Measurements from ENCODE around the gene PRKD2. TPM values are rescaled to one million over a fixed set of nuclear protein-coding genes. Genes with fewer than 3 reads are reported as not detected.

PRKD2 gene
- total RNA-seq, 4 donors from 2014 or later: 21.0 to 36.1 (median 30.2) TPM

DNA sequence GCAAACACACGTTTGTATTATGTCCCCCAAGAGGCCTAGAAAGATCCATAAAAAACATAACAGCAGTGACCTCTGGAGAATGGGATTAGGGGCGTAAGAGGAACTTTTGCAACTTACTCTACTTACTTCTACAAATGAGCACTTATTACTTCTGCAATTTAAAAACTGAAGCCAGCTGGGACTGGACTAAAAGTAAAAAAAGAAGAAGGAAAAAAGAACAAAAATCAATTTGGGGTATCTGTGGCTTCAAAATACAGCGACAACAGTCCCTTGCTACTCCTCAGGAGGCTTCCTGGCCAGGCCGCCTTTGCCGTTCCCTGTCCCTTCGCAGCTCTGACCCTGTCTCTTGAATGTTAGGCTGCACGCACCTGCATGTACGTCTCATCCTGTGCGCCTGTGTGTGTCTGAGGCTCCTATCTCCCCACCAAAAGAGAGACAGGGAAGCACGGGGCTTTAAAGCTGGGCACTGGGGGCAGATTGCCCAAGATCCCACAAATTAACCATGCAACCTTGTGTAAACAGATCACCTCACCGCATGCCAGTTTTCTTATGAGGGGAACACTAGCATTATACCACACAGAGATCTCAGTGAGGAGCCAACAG, 16.9 kb upstream of the PRKD2 start:
- no peaks in the 10 kb centered on the region for H3K9me3 ChIP-seq
- no peak for TF ChIP-seq EP300 (IDR thresholded peaks at IDR 0.05)
- TF ChIP-seq, protein P1, sequence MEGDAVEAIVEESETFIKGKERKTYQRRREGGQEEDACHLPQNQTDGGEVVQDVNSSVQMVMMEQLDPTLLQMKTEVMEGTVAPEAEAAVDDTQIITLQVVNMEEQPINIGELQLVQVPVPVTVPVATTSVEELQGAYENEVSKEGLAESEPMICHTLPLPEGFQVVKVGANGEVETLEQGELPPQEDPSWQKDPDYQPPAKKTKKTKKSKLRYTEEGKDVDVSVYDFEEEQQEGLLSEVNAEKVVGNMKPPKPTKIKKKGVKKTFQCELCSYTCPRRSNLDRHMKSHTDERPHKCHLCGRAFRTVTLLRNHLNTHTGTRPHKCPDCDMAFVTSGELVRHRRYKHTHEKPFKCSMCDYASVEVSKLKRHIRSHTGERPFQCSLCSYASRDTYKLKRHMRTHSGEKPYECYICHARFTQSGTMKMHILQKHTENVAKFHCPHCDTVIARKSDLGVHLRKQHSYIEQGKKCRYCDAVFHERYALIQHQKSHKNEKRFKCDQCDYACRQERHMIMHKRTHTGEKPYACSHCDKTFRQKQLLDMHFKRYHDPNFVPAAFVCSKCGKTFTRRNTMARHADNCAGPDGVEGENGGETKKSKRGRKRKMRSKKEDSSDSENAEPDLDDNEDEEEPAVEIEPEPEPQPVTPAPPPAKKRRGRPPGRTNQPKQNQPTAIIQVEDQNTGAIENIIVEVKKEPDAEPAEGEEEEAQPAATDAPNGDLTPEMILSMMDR (IDR thresholded peaks at IDR 0.05): peak in 1 of 5 experiments; percentile 3
- H3K4me3 ChIP-seq: no peak overlapping the region
- peak overlapping the region in 2 of 4 donors; percentile 41 to 69 for H3K27ac ChIP-seq
- H3K36me3 ChIP-seq: peaks cover 0 to 85% (median 13%) of the 10 kb centered on the region in 3 donors
- H3K4me1 ChIP-seq: peaks cover 0 to 89% (median 16%) of the 10 kb centered on the region in 4 donors
- H3K27me3 ChIP-seq: no peaks in the 10 kb centered on the region
- WGBS, 2 donors: 64 to 69% methylated on average over 11 of the region's 11 CpGs
- DNase-seq (ENCODE audit: low spot score in 2 of 2): no peak

DNA sequence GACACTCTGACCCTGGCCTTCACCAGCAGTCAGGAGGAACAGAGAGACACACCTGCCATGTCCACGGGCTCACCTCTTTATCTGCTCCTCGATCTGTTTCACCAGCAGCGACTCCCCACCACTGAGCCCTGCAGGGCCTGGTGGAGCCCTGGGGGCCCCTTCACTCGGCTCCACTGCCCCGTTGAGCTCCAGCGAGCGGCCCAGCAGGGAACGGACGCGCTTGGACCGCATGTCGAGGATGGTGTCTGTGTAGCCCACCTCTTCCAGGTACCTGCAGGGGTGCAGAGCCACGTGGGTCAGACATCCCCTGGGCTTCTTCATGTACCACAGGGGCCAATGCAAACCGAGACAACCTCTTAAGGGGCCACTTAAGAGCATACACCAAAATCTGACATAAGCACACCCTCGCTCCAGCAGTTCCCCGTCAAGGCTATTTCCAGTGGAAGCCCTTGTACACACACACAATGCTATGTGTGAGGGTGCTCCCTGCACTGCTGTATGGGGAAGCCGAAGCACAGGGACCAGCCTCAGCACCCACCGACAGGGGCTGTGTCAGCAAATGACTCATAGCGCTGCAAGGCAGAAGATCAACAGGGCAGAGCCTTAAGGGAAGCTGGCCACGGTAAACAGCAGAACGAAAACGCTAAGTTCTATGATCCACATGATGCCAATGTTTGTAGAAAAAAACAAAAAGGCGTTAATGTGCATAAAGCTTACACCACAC, 16.2 kb upstream of the PRKD2 start:
- Histone ChIP-seq H3K4me3 (no peak overlapping the region), H3K36me3 (peaks cover 0 to 89% (median 13%) of the 10 kb centered on the region in 3 donors), H3K27me3 (no peaks in the 10 kb centered on the region), H3K9me3 (no peaks in the 10 kb centered on the region), H3K27ac (peak overlapping the region in 3 of 4 donors; percentile 34 to 69 (median 41)), H3K4me1 (peaks cover 0 to 89% (median 16%) of the 10 kb centered on the region in 4 donors)
- WGBS, 2 donors: 70 to 77% methylated on average over 22 to 23 of the region's 23 CpGs
- TF ChIP-seq, protein P1 (IDR thresholded peaks at IDR 0.05): peak in 1 of 5 experiments; percentile 22
- TF ChIP-seq POLR2A (IDR thresholded peaks at IDR 0.05) (no peak), EP300 (IDR thresholded peaks at IDR 0.05) (peak in 1 of 2 donors; percentile 59)
- no peak for DNase-seq (ENCODE audit: low spot score in 2 of 2)

DNA sequence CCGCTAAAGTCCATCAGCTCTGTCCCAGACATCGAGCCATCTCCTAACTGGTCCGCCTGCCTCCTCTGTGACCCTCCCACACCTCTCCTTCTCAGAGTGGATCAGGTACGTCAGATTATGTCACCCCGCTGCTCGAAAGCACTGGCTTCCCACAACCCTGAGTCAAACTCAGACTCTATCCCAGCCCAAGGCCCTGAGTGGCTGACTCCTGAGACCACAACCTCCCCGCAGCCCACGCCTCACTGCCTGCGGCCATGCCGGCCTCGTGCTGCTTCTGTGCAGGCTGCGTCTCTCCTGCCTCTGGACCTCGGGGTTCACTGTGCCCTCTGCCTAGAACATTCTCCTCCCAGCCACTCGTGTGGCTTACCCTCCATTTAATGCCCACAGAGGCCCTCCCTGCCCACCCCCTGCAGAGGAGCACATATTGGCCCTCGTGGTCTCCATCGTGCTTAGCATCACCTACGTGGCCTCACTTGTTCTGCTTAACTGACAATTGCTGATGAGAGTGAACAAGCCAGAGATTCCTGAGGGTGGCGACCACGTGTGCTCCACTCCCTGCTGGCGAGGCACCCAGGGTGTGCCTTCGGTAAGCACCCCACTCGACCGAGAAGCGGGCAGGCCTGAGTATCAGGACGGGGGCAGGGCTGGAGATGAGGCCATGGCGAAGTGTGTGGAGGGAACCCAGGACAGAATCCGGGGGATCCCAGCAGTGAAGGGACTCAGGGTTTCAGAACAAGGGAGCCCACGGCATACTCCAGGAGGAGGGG, 15.4 kb upstream of the PRKD2 start:
- WGBS, 2 donors: 79 to 85% methylated on average over 28 of the region's 28 CpGs
- no peak for DNase-seq (ENCODE audit: low spot score in 2 of 2)
- Histone ChIP-seq H3K9me3 (no peaks in the 10 kb centered on the region), H3K27ac (peak overlapping the region in 2 of 4 donors; percentile 41 to 69), H3K4me1 (peaks cover 0 to 90% (median 16%) of the 10 kb centered on the region in 4 donors), H3K4me3 (no peak overlapping the region), H3K27me3 (no peaks in the 10 kb centered on the region), H3K36me3 (peaks cover 0 to 89% (median 17%) of the 10 kb centered on the region in 3 donors)
- TF ChIP-seq, protein P1 (IDR thresholded peaks at IDR 0.05): no peak
- no peak for TF ChIP-seq EP300 (IDR thresholded peaks at IDR 0.05)
- no peak for TF ChIP-seq POLR2A (IDR thresholded peaks at IDR 0.05)

DNA sequence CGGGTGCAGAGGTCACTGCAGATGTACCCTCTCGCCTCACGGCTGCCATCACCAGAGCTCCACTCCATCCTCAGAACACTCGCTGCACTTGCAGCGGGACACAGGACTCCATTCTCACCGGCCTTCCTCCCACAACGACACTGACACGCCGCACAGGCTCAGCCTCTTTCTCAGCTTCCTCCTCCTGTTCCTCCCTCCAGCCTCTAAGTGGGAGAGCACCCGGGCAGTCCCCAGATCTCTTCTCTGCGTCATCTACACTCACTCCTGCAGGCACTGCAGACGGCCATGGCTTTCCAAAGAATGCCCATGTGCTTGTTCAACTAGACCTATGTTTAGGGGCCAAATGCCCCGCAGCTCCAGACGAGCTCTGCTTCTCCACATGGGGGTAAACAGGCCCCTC, 14.7 kb upstream of the PRKD2 start:
- Histone ChIP-seq H3K4me1 (peaks cover 0 to 90% (median 16%) of the 10 kb centered on the region in 4 donors), H3K4me3 (no peak overlapping the region), H3K27ac (peak overlapping the region in 2 of 4 donors; percentile 41 to 69), H3K36me3 (peaks cover 0 to 89% (median 20%) of the 10 kb centered on the region in 3 donors), H3K9me3 (no peaks in the 10 kb centered on the region), H3K27me3 (no peaks in the 10 kb centered on the region)
- no peak for DNase-seq (ENCODE audit: low spot score in 2 of 2)
- no peak for TF ChIP-seq POLR2A (IDR thresholded peaks at IDR 0.05)
- TF ChIP-seq EP300 (IDR thresholded peaks at IDR 0.05): no peak
- TF ChIP-seq, protein P1 (IDR thresholded peaks at IDR 0.05): no peak
- 63 to 72% methylated on average over 14 of the region's 14 CpGs for WGBS, 2 donors

Measured in tibial nerve (tissue), 4 donors.